GM18520 (cell line): Measurements from ENCODE around the gene SMIM44.
A peak's percentile ranks its signal among the peaks of the same experiment; 100 is the strongest.

Experiments used
- ATAC-seq: cut with Tn5 transposase; IDR thresholded peaks from one replicate; pipeline ENCODE4 v1.9.1; 2021; ENCODE audit not compliant: unreplicated experiment

Gene SMIM44

GRCh38 chr19:3442487-3443071 is 40.7 kb downstream of the SMIM44 start:
- no peak for ATAC-seq

- ATAC-seq: no peak
These were observed 41.3 kb downstream of the SMIM44 start for GRCh38 chr19:3441986-3442329.

- ATAC-seq: no peak
These were observed 41.9 kb downstream of the SMIM44 start for GRCh38 chr19:3441089-3441985.

- no peak for ATAC-seq
These were observed 43.2 kb downstream of the SMIM44 start for GRCh38 chr19:3440082-3440481.

- peak; percentile 87 for ATAC-seq
These were observed 48.3 kb downstream of the SMIM44 start for GRCh38 chr19:3434630-3435553.

GRCh38 chr19:3433805-3434540 is 49.3 kb downstream of the SMIM44 start:
- no peak for ATAC-seq

- no peak for ATAC-seq
These were observed 49.9 kb downstream of the SMIM44 start for GRCh38 chr19:3433313-3433712.
